ENCODE data around the gene CDKL1.

- TF ChIP-seq EZH2 (IDR thresholded peaks at IDR 0.05; ENCODE audit: low read length, unreplicated experiment), result no peak
- no peak for TF ChIP-seq CTCF (conservative IDR thresholded peaks at IDR 0.05; ENCODE audit: low read depth, low read length)
- no peak for TF ChIP-seq EZH2phosphoT487 (IDR thresholded peaks at IDR 0.05; ENCODE audit: borderline replicate concordance, low read length)
Measured at GRCh38 chr14:50352584-50352983, 44.1 kb downstream of the CDKL1 start.
